ENCODE results near the gene CERS1. TPM values are rescaled to one million over a fixed set of nuclear protein-coding genes. Genes with fewer than 3 reads are reported as not detected.

The CERS1 gene
- total RNA-seq, 4 donors from 2014 or later: 0.24 to 1.3 (median 0.59) TPM

DNA sequence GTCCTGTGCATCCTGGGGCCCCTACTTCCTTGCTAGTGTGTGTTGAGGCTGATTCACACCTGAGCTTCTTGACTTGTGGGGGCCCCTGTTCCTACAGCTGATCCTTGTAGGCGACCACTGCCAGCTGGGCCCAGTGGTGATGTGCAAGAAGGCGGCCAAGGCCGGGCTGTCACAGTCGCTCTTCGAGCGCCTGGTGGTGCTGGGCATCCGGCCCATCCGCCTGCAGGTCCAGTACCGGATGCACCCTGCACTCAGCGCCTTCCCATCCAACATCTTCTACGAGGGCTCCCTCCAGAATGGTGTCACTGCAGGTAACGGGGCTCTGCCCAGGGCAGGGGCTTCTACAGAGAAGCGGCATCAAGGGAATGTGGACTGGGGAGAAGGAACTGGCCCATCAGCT, 38.7 kb downstream of the CERS1 start:
- Histone ChIP-seq H3K27ac (no peak overlapping the region), H3K9me3 (no peaks in the 10 kb centered on the region), H3K36me3 (peaks cover 99 to 100% of the 10 kb centered on the region in 2 donors), H3K27me3 (no peaks in the 10 kb centered on the region), H3K4me3 (replicated peaks in 1 of 3) (no peak overlapping the region), H3K4me1 (peaks cover 0 to 6% of the 10 kb centered on the region in 2 donors)
- intact Hi-C loops (cut with DNase I): no loop called here
- no peak for DNase-seq
- 100% methylated on average over 5 to 11 of the region's 13 CpGs for WGBS, 2 donors
- TF ChIP-seq POLR2A (IDR thresholded peaks at IDR 0.05): no peak
- TF ChIP-seq, protein P1, sequence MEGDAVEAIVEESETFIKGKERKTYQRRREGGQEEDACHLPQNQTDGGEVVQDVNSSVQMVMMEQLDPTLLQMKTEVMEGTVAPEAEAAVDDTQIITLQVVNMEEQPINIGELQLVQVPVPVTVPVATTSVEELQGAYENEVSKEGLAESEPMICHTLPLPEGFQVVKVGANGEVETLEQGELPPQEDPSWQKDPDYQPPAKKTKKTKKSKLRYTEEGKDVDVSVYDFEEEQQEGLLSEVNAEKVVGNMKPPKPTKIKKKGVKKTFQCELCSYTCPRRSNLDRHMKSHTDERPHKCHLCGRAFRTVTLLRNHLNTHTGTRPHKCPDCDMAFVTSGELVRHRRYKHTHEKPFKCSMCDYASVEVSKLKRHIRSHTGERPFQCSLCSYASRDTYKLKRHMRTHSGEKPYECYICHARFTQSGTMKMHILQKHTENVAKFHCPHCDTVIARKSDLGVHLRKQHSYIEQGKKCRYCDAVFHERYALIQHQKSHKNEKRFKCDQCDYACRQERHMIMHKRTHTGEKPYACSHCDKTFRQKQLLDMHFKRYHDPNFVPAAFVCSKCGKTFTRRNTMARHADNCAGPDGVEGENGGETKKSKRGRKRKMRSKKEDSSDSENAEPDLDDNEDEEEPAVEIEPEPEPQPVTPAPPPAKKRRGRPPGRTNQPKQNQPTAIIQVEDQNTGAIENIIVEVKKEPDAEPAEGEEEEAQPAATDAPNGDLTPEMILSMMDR (IDR thresholded peaks at IDR 0.05): no peak

DNA sequence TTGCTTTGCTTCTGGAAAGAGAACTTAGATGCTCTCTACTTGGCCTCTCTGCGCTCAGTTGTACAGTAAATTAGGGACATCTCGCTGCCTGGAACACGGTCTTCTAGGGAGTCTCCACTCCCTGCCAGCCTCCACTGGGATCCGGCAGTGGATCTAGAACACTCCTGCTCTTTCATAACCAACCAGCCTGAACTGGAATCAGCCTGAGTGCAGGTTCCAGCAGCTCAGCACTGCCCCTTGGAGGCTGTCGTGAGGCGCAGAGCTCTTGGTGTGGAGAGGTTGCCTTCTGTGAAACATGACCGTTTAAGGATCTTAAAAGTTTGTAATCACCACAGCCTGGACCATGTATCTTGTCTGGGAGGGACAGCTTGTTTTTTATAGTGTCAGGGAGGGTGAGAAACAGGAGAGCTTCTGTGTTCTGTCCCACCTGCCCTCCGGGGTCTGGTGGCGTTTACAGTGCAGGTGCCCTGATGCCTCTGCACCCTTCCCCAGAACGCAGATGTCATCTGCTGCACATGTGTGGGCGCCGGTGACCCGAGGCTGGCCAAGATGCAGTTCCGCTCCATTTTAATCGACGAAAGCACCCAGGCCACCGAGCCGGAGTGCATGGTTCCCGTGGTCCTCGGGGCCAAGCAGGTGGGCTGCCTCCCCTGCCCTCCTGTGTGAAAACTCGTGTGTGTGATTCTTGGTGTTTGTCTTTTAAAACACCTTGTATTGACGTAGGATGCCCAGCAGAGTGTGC, 39.4 kb downstream of the CERS1 start:
- WGBS, 2 donors: 75 to 91% methylated on average over 17 to 22 of the region's 22 CpGs

DNA sequence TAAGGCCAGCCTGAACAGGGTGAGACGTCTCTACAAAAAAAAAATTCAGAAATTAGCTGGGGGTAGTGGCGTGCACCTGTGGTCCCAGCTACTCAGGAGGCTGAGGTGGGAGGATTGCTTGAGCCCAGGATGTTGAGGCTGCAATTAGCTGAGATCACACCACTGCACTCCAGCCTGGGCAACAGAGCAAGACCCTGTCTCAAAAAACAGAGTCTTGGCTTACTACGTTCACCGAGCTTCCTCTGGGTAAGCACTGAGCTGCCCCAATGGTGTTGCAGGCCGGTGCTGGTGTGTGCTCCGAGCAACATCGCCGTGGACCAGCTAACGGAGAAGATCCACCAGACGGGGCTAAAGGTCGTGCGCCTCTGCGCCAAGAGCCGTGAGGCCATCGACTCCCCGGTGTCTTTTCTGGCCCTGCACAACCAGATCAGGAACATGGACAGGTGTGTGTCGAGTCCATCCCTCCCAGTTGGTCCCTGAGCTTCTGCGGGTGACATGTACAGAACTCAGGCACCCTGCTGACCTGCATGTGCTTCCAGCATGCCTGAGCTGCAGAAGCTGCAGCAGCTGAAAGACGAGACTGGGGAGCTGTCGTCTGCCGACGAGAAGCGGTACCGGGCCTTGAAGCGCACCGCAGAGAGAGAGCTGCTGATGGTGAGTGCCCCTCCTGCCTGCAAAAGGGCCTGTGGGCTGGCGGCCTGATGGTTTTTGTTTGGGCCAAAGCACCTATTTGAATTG, 40.1 kb downstream of the CERS1 start:
- H3K9me3 ChIP-seq: no peaks in the 10 kb centered on the region
- peaks cover 0 to 11% of the 10 kb centered on the region in 2 donors for H3K4me1 ChIP-seq
- no peak overlapping the region for H3K27ac ChIP-seq
- DNase-seq: no peak
- TF ChIP-seq, protein P1 (IDR thresholded peaks at IDR 0.05): no peak
- TF ChIP-seq POLR2A (IDR thresholded peaks at IDR 0.05): no peak
- H3K4me3 ChIP-seq (replicated peaks in 1 of 3): no peak overlapping the region
- 93 to 94% methylated on average over 22 to 27 of the region's 27 CpGs for WGBS, 2 donors
- H3K27me3 ChIP-seq: no peaks in the 10 kb centered on the region
- intact Hi-C loops (cut with DNase I): no loop called here
- H3K36me3 ChIP-seq: peaks cover 99% of the 10 kb centered on the region in 2 donors

More for the DNA sequence above, 39.4 kb downstream of the CERS1 start:
- Histone ChIP-seq H3K27ac (no peak overlapping the region), H3K9me3 (no peaks in the 10 kb centered on the region), H3K27me3 (no peaks in the 10 kb centered on the region), H3K4me1 (peaks cover 0 to 6% of the 10 kb centered on the region in 2 donors), H3K4me3 (replicated peaks in 1 of 3) (no peak overlapping the region), H3K36me3 (peaks cover 99% of the 10 kb centered on the region in 2 donors)
- TF ChIP-seq, protein P1 (IDR thresholded peaks at IDR 0.05): peak in 2 of 6 experiments; percentile 15
- TF ChIP-seq POLR2A (IDR thresholded peaks at IDR 0.05): no peak
- peak in 1 of 2 donors; percentile 26 for DNase-seq
- intact Hi-C loops (cut with DNase I): no loop called here

DNA sequence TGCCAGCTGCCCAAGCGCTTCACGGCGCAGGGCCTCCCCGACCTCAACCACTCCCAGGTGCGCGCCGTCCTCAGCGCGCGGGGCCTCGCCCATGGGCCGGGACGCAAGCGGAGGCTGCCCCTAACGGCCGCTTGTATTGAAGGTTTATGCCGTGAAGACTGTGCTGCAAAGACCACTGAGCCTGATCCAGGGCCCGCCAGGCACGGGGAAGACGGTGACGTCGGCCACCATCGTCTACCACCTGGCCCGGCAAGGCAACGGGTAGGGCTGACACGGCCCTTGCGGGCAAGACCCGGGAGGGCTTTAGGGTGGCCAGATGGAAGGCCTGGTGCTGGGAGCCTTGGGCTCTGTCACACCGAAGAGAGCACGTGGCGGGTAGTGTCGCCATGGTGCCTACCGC, 41.0 kb downstream of the CERS1 start:
- no peak for DNase-seq

More for the DNA sequence above, 41.0 kb downstream of the CERS1 start:
- Histone ChIP-seq H3K9me3 (no peaks in the 10 kb centered on the region), H3K4me3 (replicated peaks in 1 of 3) (no peak overlapping the region), H3K27ac (no peak overlapping the region), H3K4me1 (peaks cover 0 to 17% of the 10 kb centered on the region in 2 donors), H3K36me3 (peaks cover 97 to 99% of the 10 kb centered on the region in 2 donors), H3K27me3 (no peaks in the 10 kb centered on the region)
- 96 to 98% methylated on average over 18 to 22 of the region's 33 CpGs for WGBS, 2 donors
- intact Hi-C loops (cut with DNase I): no loop called here
- no peak for TF ChIP-seq POLR2A (IDR thresholded peaks at IDR 0.05)
- TF ChIP-seq, protein P1 (IDR thresholded peaks at IDR 0.05): no peak
